ENCODE data around the gene ZDHHC18.
"Not testable (repeated sequence)": the region's sequence is repeated elsewhere in the genome, so short reads cannot be mapped to it uniquely, and the experiment has no call there.

The ZDHHC18 gene

DNA sequence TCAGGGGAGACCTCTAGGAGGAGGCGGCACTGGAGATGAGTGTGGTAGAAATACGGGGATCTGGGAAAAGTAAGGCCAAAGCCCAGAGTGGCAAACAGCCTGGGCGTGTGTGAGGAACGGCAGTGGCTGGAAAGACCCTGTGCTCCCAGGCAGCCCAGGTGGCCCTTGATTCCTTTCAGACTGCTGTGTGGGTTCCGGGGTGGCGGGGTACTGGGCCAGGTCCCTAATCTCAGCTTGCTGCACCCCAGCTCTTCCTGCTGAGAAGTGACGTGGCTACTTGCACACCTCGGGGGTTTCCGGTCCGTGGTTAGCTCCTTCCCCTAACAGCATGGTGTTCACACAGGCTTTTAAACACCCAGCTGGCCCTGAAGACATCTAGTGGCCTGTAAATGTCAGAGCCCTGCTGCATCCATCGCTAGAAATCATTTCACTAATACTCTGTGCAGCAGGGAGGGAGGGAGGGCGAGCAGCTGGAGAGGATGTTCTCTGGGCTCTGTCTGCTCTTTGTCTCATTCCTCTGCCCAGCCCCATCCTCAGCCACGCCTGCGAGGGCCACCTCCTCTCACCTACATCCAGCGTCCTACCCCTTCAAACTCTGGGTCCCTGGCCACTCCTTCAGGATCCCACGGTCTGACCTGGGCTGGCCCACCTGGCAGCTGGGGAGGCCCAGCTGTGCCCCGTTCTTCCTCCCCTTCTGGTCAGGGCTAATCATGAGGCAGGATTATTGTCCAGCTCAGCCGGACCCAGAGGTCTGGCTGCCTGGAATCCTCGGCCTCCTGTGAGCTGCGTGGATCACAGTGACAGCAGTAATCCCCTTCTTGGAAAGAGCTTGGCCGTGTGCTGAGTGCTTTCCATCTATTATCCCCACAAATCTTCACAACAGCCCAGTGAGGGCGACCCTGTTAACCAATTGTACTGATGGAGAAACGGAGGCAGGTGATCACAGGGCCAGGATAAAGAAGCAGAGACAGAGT, 7.2 kb downstream of the ZDHHC18 start:
- no peak for FAIRE-seq

DNA sequence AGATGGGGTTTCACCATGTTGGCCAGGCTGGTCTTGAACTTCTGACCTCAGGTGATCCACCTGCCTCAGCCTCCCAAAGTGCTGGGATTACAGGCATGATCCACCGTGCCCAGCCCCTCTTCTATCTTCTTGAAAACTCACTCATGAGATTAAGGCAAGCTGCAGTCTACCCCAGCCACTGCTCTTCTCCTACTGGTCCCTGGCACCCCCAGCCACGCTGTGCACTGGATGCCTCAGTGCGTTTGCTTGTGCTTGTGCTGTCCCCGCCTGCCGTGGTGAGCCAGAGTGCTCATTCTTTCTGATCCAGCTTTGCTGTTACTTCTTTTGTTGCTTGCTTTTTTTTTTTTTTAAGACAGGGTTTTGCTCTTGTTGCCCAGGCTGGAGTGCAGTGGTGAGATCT, 11.2 kb downstream of the ZDHHC18 start:
- not testable (repeated sequence) for FAIRE-seq

GRCh38 chr1:26838474-26839338, 12.2 kb downstream of the ZDHHC18 start:
- no peak for FAIRE-seq

GRCh38 chr1:26839339-26839722, 12.8 kb downstream of the ZDHHC18 start:
- FAIRE-seq, result no peak

GRCh38 chr1:26839779-26840178, 13.3 kb downstream of the ZDHHC18 start:
- FAIRE-seq, result no peak

DNA sequence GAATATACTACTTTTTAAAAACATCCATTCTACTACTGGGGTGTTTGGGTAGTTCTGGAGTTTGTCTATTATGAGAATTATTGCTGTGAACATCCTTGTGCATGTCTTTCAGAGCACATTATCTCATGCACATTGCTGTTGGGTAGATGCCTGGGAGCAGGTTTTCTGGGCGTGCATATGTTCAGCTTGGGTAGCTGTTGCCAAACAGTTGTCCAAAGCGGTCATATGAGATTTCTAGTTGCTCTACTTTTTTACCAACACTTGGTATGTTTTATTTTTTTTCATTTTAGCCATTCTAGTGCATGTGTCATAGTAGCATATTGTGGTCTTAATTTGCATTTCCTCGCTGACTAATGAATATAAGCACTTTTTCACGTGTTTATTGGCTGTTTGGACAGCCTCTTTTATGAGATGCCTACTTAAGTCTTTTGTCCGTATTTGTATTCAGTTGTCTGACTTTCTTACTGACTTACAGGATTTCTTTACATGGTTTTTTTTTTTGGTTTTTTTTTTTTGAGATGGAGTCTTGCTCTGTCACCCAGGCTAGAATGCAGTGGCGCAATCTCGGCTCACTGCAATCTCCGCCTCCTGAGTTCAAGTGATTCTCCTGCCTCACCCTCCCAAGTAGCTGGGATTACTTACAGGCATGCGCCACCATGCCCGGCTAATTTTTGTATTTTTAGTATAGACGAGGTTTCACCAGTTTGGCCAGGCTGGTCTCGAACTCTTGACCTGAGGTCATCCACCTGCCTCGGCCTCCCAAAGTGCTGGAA, 18.1 kb downstream of the ZDHHC18 start:
- FAIRE-seq, result no peak

GRCh38 chr1:26847826-26848225, 21.3 kb downstream of the ZDHHC18 start:
- not testable (repeated sequence) for FAIRE-seq

GRCh38 chr1:26848499-26848898, 22.0 kb downstream of the ZDHHC18 start:
- no peak for FAIRE-seq

DNA sequence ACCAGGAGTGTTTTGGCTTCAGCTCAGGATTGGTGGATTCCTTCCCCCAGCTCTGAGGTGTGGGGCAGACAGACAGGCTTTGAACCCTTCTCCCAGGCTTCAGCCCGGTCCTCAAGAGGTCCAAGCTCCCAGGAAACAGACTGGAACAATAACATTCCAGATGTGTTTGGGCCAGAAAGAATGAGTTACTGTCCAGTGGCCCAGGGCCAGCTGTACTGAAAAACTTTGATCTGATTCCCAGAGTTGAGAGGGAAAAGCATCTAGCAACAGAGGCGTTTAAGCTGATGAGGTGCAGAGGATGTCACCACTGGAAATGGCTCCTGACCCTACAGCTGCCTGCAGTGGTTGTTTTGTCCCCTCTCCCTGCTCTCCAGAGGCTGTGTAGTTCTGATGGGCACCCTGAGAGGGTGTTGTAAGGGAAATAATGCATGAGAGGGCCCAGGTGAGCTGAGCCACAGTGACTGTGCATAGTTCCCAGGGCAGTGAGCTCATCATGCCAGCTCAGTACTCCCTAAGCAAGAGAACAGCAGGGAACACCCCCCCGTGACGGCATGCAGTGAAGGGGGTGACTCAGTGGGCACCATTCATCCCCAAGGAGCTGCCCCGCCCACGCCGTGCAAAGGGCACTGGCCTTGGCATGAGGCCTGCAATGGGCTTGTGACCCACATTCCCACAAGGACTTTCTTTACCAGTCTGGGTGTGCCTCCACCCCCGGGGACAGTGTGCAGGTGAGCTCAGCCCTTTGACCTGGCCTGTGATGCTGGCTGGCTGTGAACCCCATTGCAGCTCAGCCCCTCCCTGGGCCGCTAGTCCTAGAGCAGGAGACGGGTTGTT, 22.7 kb downstream of the ZDHHC18 start:
- no peak for FAIRE-seq

GRCh38 chr1:26851106-26851684, 24.7 kb downstream of the ZDHHC18 start:
- no peak for FAIRE-seq

- no peak for FAIRE-seq
Observed at GRCh38 chr1:26852701-26853100, 26.2 kb downstream of the ZDHHC18 start.

DNA sequence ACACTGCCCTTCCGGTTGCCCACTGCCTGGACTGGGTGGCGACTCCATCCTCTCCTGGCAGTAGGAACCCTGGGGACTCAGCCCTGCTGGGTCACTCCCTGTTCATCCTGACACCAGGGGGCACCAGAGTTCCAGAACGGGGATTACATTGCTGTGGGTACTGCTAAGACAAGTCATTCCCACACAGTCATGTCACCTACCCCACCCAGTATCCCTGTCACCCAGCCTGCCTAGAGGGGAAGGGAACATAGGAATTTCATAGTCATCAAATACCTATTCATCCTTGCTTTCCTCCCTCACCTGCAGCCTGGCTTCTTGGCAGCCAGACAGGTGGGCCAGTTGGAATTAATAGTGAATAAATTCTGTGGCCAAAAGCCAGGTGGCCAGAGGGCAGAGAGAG, 26.7 kb downstream of the ZDHHC18 start:
- FAIRE-seq, result no peak

DNA sequence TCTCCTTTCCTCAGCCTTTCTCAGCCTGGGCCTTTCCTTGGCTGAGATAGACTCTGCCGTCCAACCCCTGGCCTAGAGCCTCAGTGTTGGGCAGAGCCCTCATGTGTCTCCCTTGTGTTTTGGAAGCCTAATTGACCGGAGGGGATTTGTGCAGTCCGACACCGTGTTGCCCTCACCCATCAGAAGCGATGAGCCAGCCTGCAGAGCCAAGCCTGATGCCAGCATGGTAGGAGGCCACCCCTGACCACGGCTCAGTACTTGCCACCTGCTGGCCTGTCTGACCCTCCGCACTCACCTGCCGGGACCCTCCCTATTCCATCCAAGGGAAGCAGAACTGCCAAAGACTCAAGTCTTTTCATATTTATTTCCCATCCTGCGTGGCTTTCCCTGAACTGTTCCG, 27.1 kb downstream of the ZDHHC18 start:
- no peak for FAIRE-seq

GRCh38 chr1:26854906-26855305, 28.4 kb downstream of the ZDHHC18 start:
- FAIRE-seq, result no peak

DNA sequence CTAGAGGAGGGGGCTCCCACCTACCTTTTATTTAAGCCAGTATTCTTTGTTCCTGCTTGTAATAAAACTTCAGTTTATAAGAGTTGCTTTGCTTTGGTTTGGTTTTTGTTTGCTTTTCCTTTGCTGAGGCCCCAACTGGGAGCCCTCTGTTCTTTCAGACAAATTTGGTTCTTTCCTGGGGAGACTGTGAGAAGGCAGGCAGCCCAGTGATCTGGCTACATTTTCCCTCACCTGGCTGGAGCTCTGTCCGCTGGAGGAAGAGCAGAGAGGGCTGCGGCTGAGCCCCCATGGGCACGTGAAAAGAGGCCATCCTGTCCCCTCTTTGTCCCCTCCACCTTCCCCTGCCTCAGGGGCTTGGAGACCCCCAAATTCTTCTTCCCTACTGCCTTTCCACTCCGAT, 29.1 kb downstream of the ZDHHC18 start:
- no peak for FAIRE-seq

DNA sequence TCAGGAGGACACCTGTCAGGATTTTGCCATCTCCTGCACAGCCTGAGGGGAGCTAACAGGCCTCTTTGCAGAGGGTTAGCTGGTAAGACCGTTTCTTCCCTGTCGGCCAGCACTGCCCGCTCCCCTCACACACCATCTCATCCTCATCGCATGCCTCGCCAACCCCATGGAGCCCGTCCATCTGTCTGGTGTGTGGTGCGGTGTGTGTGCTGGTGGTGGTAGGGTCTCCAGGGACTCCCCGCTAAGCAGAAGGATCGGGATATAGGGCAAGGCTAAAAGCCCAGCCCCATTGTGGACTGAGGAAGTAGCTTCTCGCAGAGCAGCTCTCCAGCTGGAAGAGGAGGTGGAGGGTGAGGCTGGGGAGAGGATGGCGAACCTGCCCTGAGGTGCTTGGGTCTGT, 29.7 kb downstream of the ZDHHC18 start:
- FAIRE-seq, result no peak

DNA sequence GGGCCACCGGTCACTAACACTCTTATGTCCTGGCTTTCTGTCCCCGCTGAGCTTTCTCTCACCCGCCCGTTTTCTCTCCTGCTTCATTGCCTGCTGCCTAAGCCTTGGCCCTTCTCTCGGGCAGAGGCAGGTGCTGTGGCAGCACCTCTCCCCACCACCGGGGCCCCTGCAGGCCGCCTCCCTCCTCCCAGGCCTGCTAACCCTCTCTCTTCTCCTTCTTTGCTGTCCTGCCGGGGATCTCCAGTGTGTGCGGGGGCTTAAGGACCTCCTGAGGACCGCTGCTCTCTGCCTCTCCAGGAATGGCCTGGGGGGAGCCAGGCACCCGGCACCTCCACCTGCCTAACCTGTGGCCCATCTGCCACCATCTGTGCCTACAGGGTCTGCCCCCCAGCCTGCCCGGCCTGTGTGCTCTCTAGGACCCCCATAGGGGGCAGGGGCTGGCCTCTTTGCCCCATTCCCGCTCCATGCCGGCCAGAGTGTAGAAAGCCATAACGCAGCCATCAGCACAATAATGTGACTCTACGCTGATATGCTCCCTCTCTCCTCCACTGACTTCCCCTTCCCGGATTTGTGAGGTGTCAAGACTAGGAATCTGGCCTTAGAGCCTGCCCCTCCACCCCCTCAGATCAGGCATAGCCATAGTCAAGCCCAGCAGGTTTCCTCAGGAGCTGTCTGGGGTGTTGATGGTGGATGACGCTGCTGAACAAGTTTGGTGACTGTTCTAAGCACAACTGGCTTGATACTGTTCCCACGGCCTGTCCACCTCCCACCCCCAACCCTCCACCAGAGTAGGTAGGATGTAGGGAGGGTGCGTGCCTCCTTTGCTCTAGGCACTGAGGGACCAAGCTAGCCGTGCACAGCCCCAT, 30.3 kb downstream of the ZDHHC18 start:
- FAIRE-seq, result no peak

DNA sequence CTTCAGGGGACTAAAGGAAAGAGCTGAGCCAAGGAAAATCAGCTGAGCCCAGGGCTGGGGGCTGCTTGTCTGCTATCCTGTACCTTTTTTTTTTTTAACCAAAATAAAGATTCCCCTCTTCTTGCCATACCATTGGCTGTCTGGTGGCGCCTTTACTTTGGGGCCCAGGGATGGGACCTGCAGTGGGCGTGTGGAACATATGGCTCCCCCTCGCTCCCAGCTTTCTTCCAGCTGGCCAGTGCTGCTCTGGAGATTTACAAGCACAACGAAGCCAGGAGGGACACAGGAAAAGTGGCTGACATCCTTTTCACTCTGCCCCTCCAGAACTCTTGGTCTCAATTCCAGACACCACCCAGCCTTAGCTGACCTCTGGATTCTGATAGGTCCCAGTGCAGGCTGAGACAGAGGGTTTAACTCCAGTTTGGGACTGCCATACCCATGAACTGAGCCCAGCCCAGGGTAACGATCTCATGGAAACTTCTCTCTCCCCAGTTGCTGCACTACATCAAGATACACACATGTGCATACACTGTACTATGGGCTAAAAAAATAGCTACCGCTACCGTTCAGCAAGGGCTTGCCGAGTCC, 31.1 kb downstream of the ZDHHC18 start:
- FAIRE-seq, result no peak

DNA sequence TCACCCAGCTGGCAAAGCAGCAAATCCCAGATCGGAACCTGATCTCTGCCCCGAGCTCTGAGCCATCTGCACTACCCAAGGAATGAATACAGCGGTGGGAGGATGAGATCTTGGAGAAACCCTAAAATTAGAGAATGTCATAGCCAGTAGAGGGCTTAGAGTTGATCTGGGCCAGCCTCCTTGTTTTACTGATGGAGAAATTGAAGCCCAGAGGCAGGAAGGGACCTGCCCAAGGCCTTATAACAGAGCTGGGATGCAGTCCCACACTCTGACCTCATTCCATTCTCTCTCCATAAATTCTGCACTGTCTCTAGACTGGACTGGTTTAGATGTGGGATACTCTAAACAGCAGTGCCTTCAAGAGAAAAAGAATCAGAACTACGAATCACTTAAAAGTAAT, 31.7 kb downstream of the ZDHHC18 start:
- FAIRE-seq, result no peak

All from colon (tissue), 2 donors.